ENCODE measurements around the gene SMG6.

The SMG6 gene

DNA sequence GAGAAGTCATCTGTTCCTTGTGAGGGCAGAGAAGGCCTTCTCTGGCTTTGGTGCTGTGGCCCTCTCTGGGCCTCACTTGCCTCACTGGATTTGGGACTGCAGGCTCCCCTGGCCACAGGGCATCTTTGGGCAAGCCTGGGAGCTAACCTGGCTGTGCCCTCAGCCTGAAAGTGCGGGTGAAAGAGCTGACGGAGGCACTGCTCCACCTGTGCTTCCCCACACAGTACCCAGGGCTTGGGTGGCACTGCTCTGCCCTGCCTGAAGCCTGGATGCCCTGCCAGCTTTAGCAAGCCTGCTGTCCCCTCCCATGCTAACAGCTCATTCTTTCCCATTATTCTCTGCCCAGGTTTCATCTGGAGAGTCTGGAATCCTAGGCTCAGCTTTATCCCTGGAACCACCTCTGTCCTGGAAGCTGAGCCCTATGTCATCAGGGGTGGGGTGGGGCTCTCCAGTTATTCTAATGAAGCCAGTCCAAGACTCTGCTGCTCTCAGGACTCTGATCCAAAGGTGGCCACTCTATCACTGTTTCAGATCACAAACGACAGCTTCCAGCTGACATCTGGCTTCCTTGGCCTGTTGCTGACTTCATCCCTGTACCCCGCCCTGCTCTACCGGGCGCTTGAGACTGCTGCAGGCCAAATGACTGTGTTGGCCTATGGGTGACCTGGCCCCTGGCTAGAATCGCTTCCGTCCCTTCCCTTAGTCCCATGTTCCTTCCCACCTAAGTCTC, 219.4 kb downstream of the SMG6 start:
- DNase-seq (ENCODE audit: low read depth in 2 of 3, low spot score in 2 of 3) = no peak

GRCh38 chr17:2083613-2084035, 220.0 kb downstream of the SMG6 start:
- DNase-seq (ENCODE audit: low read depth in 2 of 3, low spot score in 2 of 3) = no peak

- no peak for DNase-seq (ENCODE audit: low read depth in 2 of 3, low spot score in 2 of 3)
These were observed 221.4 kb downstream of the SMG6 start for GRCh38 chr17:2082003-2082781.

DNA sequence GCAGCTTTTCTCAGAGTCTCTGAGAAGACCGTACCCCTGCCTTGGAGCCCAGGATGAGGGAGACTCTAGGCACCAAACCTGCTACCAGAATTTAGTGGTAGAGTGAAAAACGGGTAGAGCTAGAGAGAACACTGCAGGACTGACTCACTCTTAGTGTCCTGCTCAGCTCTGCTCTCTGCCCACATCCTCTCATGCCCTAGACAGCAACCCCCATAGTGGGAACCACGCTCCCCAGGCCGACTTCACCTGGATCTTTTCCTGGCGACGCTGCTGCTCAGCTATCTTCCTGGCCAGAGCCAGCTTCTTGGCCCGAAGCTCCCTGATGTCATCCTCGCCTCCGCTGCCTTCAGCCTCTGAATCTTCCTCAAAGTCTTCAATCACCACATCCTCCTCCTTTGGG, 222.0 kb downstream of the SMG6 start:
- DNase-seq (ENCODE audit: low read depth in 2 of 3, low spot score in 2 of 3) = no peak

DNA sequence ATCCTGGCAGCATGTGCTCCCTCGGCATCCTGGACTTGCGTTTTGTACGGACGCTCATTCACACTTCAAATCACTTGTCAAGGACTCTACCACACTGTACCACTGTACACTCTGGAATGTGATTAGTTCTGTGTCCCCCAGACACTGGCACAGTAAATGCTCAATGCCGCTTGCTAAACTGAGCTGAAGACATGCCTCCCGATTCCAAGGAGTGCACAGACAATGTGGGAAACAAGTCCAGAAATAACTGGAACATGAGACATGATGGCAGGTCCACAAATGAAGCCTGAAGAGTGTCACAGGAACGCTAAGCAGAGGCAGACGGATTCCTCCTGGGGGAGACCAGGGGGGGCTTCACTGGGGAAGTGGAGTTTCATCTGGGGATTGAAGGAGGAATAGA, 226.5 kb downstream of the SMG6 start:
- DNase-seq (ENCODE audit: low read depth in 2 of 3, low spot score in 2 of 3) = no peak

GRCh38 chr17:2076087-2076984, 227.2 kb downstream of the SMG6 start:
- no peak for DNase-seq (ENCODE audit: low read depth in 2 of 3, low spot score in 2 of 3)

DNA sequence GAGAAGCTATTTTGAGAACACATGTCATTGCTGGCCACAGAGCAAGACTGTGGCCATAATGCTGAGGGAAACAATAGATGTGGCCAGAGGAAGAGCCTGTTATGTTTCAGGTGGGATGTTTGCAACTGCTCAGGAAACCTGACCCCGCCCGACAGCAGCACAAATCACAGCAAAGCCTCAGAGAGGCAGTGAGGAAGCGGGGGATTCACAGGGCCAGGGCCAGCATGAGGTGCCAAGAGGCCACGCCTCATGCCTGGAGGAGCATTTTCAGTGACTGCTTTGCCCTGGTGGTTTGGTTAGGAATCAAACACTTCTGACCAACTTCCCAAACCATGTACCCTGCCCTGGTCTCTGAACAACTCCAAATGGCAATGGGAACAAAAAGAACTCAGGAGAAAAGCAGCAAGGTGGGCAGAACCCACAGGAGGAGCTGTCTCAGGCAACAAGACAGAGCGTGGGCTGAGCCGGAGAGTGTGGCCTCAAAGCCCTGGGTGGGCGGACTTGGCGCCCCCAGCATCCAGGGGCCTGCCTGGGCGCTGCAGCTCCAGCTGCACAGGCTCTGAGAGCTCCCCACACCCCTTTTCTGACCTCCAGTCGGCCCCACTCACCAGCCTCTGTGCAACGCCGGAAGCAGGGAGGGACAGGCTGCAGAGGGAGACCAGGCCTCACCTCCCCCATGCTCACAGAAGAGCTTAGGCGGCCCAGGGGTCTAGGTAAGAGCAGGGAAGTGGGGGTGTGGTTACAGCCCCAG, 228.1 kb downstream of the SMG6 start:
- DNase-seq (ENCODE audit: low read depth in 2 of 3, low spot score in 2 of 3) = no peak

DNA sequence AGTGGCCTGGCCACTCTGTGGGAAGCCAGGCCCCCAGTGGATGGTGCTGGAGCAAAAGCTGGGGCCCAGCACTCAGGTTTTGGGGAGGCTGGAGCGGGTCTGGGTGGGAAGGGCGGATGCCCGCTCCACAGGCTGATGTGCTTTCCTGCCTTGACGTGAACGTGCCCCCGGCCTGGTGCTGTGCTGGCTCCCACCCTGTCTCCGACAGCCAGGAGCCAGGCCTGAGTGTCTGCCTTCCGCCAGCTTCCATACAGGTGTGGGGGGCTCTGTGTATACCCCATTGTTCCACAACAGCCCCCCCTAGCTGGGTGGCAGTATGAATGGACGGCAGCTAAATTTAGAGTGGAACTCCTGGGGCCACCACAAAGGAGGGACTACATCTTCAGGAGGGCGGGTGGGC, 228.7 kb downstream of the SMG6 start:
- no peak for DNase-seq (ENCODE audit: low read depth in 2 of 3, low spot score in 2 of 3)

DNA sequence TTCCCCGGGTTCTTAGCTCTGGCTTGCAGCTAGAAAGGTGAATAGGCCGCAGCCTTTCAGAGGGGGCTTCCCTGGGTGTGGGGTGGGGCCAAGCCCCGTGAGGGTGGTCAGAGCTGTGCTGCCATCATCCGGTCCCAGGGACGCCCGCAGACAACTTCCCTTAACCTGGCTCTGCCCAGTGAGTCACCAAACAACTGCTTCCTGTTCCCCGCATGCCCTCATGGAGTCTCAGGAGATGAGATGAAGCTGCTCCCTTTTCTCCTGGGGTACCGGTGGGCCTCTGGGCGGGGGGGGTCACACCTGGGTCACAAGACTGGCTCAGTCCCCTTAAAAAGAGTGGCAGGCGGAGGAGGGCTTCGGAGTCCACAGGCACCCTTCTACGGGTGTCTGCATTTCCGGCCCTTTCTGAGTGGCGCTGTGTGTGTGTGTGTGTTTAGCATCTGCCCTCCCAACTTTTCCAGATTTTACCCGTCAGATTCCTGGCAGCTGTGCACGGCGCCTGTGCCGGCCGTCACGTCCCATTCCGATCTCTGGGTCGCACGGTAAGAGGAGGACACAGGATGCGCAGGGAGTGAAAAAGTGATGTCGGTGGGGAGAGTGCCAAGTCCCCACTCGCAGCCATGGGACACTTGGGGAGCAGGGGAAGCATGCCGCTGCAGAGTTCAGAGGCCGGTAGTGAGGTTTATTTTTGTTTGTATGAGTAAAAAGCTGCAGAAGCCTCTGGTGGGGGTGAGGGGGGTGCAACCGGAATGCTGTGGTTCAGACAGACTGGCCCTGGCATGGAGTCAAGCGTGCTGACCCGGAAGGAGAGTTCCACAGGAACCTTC, 231.9 kb downstream of the SMG6 start:
- DNase-seq (ENCODE audit: low read depth in 2 of 3, low spot score in 2 of 3) = no peak

- DNase-seq (ENCODE audit: low read depth in 2 of 3, low spot score in 2 of 3) = no peak
These were observed 232.6 kb downstream of the SMG6 start for GRCh38 chr17:2071024-2071385.

DNA sequence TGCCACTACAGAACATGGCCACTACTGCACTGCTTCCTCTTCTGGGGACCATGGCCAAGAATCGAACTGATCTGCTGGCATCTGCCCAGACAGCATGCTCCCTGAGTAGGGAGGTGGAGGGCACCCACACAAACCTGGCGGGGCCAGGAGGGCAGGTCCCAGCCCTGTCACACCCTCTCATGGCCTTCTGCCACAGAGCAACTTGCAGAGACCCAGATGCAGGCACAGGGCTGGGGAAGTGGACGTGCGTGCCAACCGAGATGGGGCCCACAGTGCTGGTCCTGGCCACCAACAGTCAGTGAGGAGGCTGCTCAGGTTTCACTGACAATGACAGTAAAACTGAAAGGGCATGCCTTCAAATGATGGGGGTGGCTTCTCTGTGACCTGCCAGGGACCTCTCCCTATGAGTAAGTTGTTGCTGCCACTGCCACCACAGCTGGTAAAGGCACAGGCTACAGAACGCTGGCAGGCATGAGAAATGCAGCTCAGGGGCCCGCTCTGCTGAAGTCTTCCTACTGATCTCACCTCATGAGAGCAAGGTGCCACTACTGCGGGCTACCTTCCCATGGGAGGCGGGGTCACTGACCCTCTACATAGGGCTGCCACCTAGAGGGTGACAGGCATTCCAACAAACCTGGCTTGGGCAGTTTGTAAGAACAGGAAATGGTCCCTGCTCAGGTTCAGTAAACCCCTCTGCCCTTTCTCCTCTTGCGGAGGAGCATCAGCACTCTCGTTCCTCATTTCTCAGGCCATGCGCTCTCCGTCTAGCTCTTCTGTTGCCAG, 233.2 kb downstream of the SMG6 start:
- no peak for DNase-seq (ENCODE audit: low read depth in 2 of 3, low spot score in 2 of 3)

GRCh38 chr17:2068519-2069051, 235.0 kb downstream of the SMG6 start:
- DNase-seq (ENCODE audit: low read depth in 2 of 3, low spot score in 2 of 3) = no peak

DNA sequence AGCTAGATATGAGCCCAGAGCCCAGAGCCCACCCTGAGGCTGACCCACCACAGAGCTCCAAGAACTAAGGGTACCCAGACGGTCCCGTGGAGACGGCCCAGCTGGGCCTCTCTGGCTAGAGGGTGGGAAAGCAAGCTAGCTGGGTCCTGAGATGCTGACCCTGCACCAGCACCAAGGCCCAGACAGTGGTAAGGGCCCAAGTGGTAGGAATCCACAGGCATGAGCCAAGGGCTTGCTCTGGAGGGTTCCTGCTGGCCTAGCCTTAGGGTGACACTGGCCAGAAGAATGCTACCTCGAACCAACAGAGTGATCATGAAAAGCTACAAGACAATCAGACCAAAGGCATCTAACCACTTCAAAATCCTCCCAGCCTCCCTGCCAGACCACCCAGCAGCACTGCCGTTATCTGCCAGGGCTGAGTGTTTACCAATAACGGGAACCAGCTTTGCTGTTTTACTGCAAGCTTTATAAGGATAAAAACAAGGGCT, 235.5 kb downstream of the SMG6 start:
- no peak for DNase-seq (ENCODE audit: low read depth in 2 of 3, low spot score in 2 of 3)

GRCh38 chr17:2067608-2068024, 236.0 kb downstream of the SMG6 start:
- DNase-seq (ENCODE audit: low read depth in 2 of 3, low spot score in 2 of 3) = no peak

DNA sequence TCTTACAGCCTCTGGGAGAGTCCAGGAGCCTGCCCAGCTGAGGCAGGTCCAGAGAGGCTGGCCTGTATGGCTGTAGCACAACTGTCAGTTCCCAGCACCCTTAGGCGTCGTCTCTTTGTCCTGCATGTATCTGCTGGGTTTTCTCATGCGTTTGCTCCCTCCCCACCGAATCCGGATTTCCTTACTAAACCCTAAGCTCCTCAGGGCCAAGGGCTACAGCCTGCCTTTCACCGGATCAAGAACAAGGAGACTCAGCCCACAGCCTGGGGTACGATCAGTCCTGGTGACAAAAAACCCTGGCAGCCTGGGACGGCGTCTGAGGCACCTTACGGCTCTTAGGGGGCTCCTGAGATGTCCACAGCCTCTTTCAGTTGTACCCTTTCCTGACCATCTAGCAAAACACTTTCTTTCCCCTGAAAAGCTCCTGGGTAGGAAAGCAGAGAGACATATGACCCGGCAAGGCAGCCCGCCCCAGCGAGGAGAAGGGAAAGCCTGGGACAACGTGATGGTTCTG, 236.5 kb downstream of the SMG6 start:
- DNase-seq (ENCODE audit: low read depth in 2 of 3, low spot score in 2 of 3) = no peak

GRCh38 chr17:2065949-2066400, 237.6 kb downstream of the SMG6 start:
- DNase-seq (ENCODE audit: low read depth in 2 of 3, low spot score in 2 of 3) = no peak

DNA sequence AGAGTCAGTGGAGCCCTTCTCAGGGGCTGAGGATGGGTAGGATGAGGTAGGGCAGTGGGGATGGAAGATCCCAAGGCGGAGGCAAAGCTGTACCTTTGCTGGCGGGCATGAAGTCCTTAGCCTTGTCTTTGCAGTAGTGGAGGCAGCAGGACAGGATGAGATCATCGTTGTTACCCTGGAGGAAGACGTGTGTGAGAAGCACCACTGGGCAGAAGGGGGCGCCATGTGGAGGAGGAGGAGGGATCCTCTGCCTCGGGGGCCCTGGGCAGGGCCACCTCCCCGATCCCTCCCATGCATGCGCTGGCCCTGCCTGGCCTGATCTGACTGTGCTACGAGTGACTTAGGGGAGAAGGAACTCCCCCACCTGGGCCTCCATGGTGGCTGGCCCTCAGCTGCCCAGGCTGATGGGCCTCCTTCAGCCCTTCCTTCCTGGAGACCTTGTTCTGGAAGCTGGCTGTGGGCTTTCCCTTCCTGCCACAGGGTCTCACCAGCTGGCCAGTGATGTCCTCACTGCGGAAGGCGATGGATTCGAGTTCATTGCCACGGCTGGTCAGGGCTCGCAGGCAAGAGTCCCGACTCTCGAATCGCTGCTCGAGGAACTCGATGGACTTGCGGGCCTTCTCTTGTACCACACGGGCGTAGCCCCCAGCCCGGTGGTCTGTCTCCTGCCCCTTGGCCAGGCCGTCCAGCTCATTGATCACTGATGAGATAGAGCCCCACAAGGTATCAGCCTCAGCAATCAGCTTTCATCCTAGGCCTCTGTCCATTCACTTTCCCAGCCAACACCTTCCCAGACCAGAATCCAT, 238.4 kb downstream of the SMG6 start:
- no peak for DNase-seq (ENCODE audit: low read depth in 2 of 3, low spot score in 2 of 3)

DNA sequence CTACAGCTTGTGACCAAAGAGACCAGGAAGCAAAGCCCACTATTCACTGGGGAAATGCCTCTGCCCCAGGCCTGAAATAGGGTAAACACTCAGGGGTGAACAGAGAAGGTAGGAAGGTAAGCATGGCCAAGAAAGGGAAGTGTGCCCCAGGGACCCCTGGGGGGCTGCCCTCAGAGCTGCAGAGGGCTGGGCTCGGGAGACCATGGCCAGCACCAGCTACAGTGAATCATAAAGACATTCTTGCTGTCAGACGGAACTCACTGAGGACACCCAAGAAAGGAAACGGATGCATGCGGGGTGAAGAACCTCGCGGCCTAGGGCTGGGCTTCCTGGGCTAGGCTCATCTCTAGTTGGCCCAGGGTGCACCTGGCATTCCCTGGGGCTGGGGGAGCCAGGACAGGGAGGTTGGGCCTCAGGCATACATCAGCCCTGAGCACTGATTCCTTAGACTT, 239.0 kb downstream of the SMG6 start:
- DNase-seq (ENCODE audit: low read depth in 2 of 3, low spot score in 2 of 3) = no peak
